HepG2 (cell line): ENCODE measurements around the gene ATRNL1.

Source experiments
- MNT ChIP-seq: fragments of 450-650 bp; IDR thresholded peaks from 2 replicates; pipeline ENCODE4 v1.6.1; 2016
- POLR2A ChIP-seq, 2 experiments: IDR thresholded peaks; 2 replicates each; pipeline ENCODE4 v1.6.1; 2011; ENCODE audit warnings: low read depth in 2 of 2, low read length in 2 of 2, mild to moderate bottlenecking in 1 of 2, moderate library complexity in 1 of 2; ENCODE audit not compliant: insufficient read depth in 1 of 2
- RELA ChIP-seq: sonication (generic); formaldehyde crosslinking; IDR thresholded peaks from 2 replicates; pipeline ENCODE4 v1.4.0; 2020; ENCODE audit warnings: missing genetic modification reagents
- TF ChIP-seq, protein P1 (sequence below): sonication (generic); formaldehyde crosslinking; IDR thresholded peaks from 2 replicates; pipeline ENCODE4 v1.5.0; 2020; ENCODE audit warnings: mild to moderate bottlenecking, missing genetic modification reagents, moderate library complexity

DNA sequence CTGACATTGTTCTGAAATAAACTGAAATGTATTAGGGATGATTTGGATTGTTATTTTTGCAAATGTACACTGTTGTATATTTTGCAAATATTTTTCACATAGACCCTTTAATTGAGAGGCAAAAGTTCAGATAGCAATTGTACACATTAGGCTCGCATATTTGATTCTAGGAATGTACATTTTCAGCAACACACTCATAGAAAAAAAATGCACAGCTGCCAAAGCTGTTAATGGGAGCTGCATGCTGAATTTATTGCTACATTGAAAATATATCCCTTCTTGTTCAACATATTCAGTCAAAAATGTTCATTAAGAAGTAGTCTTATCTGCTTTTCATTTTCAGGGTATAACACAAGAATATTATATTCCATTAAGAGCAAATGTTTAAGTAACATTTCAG lies 512.9 kb downstream of the ATRNL1 start:
- TF ChIP-seq RELA (CRISPR knock-in tag) = no peak
- TF ChIP-seq, protein P1, sequence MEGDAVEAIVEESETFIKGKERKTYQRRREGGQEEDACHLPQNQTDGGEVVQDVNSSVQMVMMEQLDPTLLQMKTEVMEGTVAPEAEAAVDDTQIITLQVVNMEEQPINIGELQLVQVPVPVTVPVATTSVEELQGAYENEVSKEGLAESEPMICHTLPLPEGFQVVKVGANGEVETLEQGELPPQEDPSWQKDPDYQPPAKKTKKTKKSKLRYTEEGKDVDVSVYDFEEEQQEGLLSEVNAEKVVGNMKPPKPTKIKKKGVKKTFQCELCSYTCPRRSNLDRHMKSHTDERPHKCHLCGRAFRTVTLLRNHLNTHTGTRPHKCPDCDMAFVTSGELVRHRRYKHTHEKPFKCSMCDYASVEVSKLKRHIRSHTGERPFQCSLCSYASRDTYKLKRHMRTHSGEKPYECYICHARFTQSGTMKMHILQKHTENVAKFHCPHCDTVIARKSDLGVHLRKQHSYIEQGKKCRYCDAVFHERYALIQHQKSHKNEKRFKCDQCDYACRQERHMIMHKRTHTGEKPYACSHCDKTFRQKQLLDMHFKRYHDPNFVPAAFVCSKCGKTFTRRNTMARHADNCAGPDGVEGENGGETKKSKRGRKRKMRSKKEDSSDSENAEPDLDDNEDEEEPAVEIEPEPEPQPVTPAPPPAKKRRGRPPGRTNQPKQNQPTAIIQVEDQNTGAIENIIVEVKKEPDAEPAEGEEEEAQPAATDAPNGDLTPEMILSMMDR (CRISPR knock-in tag) = no peak
- TF ChIP-seq POLR2A (IDR thresholded peaks at IDR 0.05; ENCODE audit: insufficient read depth in 1 of 2, low read depth in 2 of 2, low read length in 2 of 2) = no peak
- no peak for TF ChIP-seq MNT
